Cardiac septum (tissue), 1 donor: ENCODE results near the gene RPS3A. TPM values are rescaled to one million over a fixed set of nuclear protein-coding genes. Genes with fewer than 3 reads are reported as not detected.
"Not testable (repeated sequence)": the region's sequence is repeated elsewhere in the genome, so short reads cannot be mapped to it uniquely, and the experiment has no call there.

Experiments
- DNase-seq: peaks from one replicate; pipeline ENCODE4 v3.0.0-alpha.2; 2020; ENCODE audit warnings: low spot score
- intact Hi-C: fragments of 100-400 bp; cut with DNase I; formaldehyde crosslinking; loops from one replicate; pipeline ENCODE4 v1.14.0; 2022
- long read RNA-seq: library from polyadenylated mRNA; unstranded; transcript quantifications from one replicate; pipeline ENCODE4 v2.0.0, GENCODE V29; 2021
- total RNA-seq: library from RNA; stranded (reverse); fragmentation: NEBNext Ultra II Directional; extraction: Animal tissue kit (Norgen Biotek cat#: 25700); gene quantifications from one replicate; pipeline ENCODE4 v1.2.1, GENCODE V29; 2021
- donor health status: DM: no; HTN: no; CAD: no.

RPS3A gene
- 807 TPM for total RNA-seq
- long read RNA-seq, transcript RPS3A-201 (6 exons, 934 nt) = major isoform, 552 of 564 reads
- long read RNA-seq, partial matches to known transcripts = 3 of 564 reads
- long read RNA-seq, other reads (novel, unspliced or antisense) = 7 of 564 reads

DNA sequence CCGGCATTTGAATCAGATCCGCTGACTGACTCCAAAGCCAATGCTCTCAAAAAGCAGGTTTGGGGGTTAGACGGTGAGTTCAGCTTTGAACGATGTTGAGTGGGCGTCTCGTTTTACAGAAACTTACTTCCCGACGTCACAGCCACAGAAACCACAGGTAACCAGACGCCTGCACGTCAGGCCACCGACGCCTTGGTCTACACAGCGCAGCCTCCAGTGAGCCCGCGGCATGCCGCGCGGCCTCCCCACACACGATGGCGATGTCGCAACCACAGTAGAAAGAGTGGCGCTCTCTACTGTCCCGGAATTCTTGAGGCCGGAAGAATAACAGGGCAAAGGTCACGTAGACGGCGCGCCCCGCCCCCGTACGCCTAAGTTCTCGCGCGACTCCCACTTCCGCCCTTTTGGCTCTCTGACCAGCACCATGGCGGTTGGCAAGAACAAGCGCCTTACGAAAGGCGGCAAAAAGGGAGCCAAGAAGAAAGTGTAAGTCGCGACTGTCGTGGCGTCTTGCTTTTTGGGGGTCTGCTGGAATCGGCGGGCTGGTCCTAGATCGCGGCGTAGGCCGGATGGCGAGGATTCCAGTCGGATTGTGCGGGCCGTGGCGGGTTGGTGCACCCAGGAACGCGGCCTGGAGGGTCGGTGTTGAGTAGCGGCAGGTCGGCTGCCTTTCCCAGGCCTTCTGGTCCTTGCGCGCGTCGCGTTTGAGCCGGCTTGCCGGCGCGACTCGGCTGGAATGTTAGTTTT, at the start of gene RPS3A:
Gene RPS3A, plus strand, starts transcription at position 400 of the 747 bp plus-strand sequence. Its CDS starts 25 bp downstream, at position 425.
- intact Hi-C loops = loop anchor here (1.0 kb wide), 1 partner anchor 84 kb away; the partner anchor contains the start of gene LRBA
- DNase-seq = peak; percentile 97

- DNase-seq = no peak
- intact Hi-C loops = no loop called here
These were observed 46.6 kb upstream of the RPS3A start for GRCh38 chr4:151052785-151053184.

GRCh38 chr4:151055539-151055938, 43.9 kb upstream of the RPS3A start:
- intact Hi-C loops = no loop called here
- no peak for DNase-seq

DNA sequence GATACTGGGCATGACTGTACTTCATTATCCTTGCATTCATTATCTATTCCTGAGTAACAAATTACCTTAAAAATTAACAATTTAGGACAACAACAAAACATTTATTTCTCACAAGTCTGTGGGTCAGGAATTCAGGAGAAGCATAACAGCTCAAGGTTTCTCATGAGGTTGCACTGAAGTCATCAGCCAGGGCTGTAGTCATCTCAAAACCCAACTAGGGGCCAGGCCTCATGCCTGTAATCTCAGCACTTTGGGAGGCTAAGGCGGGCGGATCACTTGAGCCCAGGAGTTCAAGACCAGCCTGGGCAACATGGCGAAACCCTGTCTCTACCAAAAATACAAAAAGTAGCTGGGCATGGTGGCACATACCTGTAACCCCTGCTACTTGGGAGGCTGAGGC, 36.3 kb upstream of the RPS3A start:
- intact Hi-C loops = not testable (repeated sequence)

DNA sequence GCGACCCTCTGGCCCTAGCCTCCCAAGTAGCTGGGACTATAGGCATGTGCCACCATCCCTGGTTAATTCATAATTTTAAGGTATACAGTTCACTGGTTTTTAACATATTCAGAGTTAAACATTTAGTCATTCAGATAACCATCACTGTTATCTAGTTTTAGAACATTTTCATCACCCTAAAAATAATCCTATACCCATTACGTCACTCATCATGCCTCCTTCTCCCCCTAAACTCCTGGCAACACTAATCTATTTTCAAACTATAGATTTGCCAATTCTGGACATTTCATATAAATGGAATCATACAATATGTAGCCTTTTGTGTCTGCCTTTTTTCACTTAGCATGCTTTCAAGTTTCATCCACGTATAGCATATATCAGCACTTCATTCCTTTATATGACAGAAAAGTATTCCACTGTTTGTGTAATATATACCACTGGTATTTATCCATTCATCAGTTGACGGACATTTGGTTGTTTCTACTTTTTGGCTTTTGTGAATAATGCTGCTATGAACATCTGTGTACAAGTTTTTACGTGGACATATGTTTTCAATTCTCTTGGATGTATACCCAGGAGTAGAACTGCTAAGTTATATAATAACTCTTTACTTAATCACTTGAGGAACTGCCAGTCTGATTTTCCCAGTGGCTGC, 32.0 kb upstream of the RPS3A start:
- intact Hi-C loops = no loop called here
- DNase-seq = no peak

More for the DNA sequence above, 36.3 kb upstream of the RPS3A start:
- not testable (repeated sequence) for DNase-seq

- no peak for DNase-seq
- intact Hi-C loops = no loop called here
These were observed 25.0 kb upstream of the RPS3A start for GRCh38 chr4:151074416-151074916.

DNA sequence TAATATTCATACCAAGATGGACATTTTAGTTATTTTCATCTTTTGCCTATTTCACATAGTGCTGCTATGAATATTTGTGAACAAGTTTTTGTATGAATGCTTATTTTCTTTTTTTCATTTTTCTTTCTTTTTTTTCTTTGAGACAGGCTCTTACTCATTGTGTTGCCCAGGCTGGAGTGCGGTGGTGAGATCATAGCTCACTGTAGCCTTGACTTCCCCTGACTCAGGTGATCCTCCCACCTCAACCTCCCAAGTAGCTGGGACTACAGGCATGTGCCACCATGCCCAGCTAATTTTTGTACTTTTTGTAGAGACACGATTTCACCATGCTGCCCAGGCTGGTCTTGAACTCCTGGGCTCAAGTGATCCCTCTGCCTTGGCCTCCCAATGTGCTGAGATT, 21.4 kb upstream of the RPS3A start:
- intact Hi-C loops, DNase-seq: not testable (repeated sequence)

DNA sequence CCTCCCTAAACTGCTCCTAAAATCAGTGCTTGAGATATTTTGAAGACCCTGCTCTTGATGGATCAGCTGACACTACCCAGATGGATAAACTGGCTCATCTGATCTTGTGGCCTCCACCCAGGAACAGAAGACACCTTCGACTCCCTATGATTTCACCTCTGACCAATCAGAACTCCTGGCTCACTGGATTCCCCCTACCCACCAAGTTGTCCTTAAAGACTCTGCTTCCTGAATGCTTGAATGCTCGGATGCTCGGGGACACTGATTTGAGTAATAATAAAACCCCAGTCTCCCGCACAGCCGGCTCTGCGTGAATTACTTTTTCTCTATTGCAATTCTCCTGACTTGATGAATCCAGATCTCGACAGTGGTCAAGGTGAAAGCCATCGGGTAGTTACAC, 12.0 kb upstream of the RPS3A start:
- DNase-seq = no peak
- intact Hi-C loops = no loop called here

DNA sequence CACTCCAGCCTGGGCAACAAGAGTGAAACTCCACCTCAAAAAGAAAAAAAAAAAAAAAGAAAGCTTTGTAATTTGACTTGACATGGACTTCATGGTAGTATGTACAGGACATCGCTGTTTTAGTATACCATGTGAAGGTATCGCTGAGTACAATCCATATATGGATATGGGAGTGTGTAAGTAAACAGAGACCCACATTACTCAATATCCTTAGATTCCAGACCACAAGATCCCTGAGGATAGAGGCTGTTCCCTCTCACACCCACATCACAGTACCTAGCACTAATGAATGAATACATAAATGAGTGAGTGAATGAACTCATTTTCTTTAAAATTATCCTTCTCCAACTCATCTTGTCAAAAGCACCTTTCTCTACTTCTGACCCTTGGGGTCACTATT, 8.4 kb upstream of the RPS3A start:
- intact Hi-C loops = no loop called here
- DNase-seq = no peak

DNA sequence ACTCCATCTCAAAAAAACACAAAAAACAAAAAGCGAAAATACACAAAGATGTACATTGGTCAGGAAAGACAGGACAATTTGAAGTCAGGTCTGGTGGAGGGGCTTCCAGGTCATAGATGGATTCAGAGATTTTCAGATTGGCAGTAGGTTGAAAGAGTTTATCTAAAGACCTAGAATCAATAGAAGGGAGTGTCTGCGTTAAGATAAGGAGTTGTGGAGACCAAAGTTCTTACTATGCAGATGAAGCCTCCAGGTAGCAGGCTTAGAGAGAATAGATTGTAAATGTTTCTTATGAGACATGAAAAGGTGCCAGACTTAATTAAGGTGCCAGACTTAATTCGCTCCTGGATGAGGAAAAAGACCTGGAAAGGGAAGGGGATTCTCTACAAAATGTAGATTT, 6.9 kb upstream of the RPS3A start:
- intact Hi-C loops = no loop called here
- no peak for DNase-seq

DNA sequence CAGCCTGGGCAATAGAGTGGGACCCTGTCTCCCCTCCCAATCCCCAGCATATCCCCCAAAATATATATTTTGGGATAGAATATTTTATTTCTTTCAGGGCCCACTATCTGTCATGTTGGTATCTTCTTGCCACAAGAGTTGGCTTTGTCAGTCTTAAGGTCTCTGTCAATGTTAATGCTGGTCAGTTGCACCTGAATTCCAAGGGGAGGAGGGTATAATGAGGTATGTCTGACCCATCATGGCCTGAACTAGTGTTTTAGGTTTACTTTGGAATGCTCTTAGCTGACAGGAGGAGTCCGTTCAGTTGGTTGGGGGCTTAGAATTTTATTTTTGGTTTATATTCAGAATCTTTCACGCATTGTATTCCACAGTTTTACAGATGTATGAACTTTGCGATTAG, 6.2 kb upstream of the RPS3A start:
- intact Hi-C loops = no loop called here
- DNase-seq = no peak

- DNase-seq = no peak
- intact Hi-C loops = no loop called here
These were observed 5.1 kb upstream of the RPS3A start for GRCh38 chr4:151094290-151094751.

DNA sequence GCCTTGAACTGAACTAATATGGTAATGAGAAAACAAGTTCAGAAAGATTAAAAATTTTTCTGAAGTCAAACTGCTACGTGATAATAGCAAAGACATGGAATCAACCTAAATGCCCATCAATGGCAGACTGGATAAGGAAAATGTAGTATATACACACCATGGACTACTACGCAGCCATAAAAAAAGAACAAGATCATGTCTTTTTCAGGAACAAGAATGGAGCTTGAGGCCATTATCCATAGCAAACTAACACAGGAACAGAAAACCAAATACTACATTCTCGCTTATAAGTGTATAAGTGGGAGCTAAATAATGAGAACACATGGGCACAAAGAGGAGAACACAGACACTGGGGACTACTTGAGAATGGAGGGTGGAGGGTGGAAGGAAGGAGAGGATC, 4.3 kb upstream of the RPS3A start:
- no peak for DNase-seq
- intact Hi-C loops = no loop called here

GRCh38 chr4:151097759-151098158, 1.7 kb upstream of the RPS3A start:
- no peak for DNase-seq
- intact Hi-C loops = no loop called here

DNA sequence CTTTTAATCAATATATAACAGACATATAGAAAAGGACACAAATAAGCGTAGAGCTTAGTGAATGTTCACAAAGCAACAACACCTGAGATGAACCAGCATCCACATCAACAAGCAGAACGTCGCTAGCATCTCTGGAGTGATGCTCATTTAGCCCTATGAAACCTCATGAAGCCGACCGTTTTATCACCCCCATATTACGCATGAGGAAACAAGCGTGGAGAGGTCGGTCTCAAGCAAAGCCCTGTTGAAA, 524 bp upstream of the RPS3A start:
- intact Hi-C loops = loop anchor here (1.0 kb wide), 1 partner anchor 84 kb away; the partner anchor contains the start of gene LRBA
- no peak for DNase-seq

DNA sequence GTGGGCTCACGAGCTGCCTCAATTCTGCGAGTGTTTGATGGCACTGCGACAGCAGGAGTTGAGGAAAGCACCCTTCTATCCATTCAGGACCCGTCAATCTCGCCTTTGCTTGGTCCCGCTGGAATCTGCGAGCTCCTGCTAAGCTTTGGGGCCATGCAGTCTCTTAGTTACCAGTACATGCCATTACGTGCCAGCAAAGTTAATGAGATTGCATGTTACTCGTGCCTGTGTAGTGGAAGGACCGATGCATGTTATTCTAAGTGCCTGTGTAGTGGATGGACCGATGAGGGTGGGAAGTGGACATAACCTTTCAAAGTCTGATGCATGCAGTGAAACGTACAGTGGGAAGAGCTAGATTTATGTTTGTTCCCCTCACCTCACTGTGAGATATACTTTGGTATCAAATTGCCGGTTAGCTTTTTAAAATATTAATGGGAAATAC, 569 bp downstream of the RPS3A start:
- intact Hi-C loops = loop anchor here (1.0 kb wide), 1 partner anchor 85 kb away; the partner anchor contains the start of gene LRBA
- no peak for DNase-seq

DNA sequence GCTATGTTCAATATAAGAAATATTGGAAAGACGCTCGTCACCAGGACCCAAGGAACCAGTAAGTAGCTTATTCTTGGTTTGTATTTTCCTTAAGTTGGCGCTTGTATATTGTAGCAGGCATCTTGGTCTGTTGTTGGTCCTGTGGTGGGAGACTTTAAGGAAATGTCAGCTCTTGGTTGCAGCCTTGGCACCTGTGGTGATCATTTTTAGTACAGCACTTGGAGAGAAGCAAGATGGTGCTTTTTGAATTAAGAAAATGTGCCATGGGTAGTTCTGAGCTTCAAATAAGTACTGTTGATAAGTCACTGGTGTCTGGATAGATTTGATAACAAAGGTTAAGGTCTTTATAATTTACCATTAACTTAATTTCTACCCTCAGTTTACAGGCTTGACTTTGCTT, 1.1 kb downstream of the RPS3A start:
- intact Hi-C loops = no loop called here
- no peak for DNase-seq

DNA sequence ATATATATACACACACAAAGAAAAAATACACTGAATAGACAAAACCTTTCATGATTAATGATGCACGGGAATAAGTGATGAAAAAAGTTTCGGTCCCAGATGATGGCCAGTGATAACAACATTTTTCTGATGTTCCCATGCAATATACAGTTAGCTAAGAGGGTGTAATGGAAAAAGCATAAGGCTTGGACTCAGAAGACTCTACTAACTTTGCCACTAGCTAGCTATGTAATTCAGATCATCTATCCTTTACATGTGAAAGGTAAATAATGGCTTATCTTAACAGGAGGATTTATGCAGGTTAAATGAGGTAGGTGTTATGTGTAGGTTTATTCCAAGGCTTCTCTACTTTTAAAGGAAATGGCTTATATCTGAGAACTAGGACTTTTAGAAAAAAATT, 4.3 kb downstream of the RPS3A start:
- no peak for DNase-seq
- intact Hi-C loops = no loop called here

DNA sequence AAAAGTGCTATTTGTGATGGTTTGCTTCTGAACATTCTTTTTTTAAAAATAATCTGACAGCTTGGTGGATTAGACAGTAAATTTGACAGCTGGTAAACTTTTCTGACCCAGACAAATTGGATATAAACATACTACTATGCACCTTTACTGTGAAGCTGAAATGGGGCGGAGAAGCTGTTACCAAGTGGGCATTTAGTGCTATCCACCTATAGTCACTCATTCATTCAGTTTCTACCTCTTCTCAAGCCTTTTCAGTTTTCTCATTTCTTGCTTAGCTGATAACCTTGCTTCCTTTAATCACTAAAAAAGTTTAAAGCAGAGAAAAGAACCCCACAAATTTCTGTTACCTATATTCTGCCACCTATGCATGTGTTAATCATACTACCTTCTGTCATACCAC, 5.2 kb downstream of the RPS3A start:
- intact Hi-C loops = no loop called here
- DNase-seq = no peak

- no peak for DNase-seq
- intact Hi-C loops = no loop called here
These were observed 6.1 kb downstream of the RPS3A start for GRCh38 chr4:151105454-151106032.
